K562 (cell line): ENCODE measurements around the gene MAN2B1.

ENCODE experiments used
- ETS1 ChIP-seq: conservative IDR thresholded peaks from 2 replicates; pipeline ENCODE4 v1.6.1; 2011; ENCODE audit warnings: low read depth, mild to moderate bottlenecking, low read length; ENCODE audit not compliant: control insufficient read depth
- ETV5 ChIP-seq: sonication (generic); formaldehyde crosslinking; IDR thresholded peaks from 2 replicates; pipeline ENCODE4 v1.4.0; 2020; ENCODE audit warnings: low read depth, mild to moderate bottlenecking, missing genetic modification reagents
- POLR2A ChIP-seq: fragments of 450-650 bp; conservative IDR thresholded peaks from 2 replicates; pipeline ENCODE4 v1.6.1; 2016
- POLR2H ChIP-seq: IDR thresholded peaks from 2 replicates; pipeline ENCODE4 v1.6.1; 2016; ENCODE audit warnings: missing genetic modification characterization, low read depth, mild to moderate bottlenecking, control low read depth, missing compliant biosample characterization, moderate library complexity
- RREB1 ChIP-seq: fragments of 250-450 bp; sonication (Bioruptor Pico); IDR thresholded peaks from 2 replicates; pipeline ENCODE4 v1.4.0; 2020
- TCFL5 ChIP-seq: fragments of 250-450 bp; sonication (Bioruptor Pico); conservative IDR thresholded peaks from 2 replicates; pipeline ENCODE4 v1.6.1; 2021; ENCODE audit warnings: mild to moderate bottlenecking, moderate library complexity, matching md5 sums

- no peak for TF ChIP-seq ETS1
- TF ChIP-seq POLR2A = no peak
- TF ChIP-seq RREB1 (CRISPR knock-in tag) = no peak
- no peak for TF ChIP-seq TCFL5 (CRISPR knock-in tag)
- TF ChIP-seq POLR2H = no peak
- no peak for TF ChIP-seq ETV5
Measured at GRCh38 chr19:12603714-12604113, 62.8 kb downstream of the MAN2B1 start.
